ENCODE results near the gene PSORS1C2. TPM values are rescaled to one million over a fixed set of nuclear protein-coding genes. Genes with fewer than 3 reads are reported as not detected.

Gene PSORS1C2
- total RNA-seq, 1 donor from 2014 or later: not detected

DNA sequence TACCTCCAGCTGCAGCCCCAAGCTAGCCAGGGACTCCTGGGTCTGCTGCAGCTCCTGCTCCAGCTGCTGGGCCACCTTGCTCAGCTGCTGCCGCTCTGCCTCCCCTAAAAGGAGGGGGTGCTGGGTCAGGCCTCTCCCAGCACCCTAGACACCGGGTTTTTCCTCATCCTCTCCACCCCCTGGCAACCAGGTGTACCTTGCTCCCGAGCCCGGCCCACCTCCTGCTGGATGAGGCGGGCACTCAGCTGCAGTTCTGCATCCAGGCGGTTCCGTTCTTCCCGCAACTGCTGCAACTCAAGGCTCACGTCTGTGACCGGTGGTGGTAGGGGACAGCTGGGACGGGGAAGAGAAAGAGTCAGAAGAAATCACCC, 6.1 kb upstream of the PSORS1C2 start:
- no peak for DNase-seq (ENCODE audit: low spot score)
- intact Hi-C loops (cut with DNase I): no loop called here

DNA sequence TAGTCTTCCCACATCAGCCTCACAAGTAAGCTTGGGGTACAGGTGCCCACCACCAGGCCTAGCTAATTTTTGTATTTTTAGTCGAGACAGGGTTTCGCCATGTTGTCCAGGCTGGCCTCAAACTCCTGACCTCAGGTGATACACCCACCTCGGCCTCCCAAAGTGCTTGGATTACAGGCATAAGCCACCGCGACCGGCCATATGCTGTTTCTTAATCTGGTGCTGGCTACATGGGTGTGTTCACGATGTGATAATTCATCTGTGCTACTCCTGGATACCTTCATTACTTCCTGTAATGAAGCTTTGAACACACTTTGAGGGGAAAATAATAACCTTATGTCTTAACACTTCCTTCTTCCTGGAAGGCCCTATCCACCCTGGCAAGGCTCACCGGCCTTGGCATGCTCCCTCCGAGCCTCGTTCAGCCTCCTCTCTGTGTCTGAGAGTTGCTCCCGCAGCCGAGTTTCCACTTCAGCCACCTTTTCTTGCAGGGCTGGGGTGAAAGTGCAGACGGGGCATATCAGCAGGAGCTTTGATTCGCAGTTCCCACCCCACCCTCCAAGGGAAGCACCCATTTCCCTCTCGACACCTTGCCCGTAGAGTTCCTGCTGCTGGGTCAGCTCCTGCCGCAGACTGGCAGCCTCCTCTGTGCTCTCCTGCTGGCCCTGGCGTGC, 5.6 kb upstream of the PSORS1C2 start:
- intact Hi-C loops (cut with DNase I): no loop called here

GRCh38 chr6:31143148-31143547, 4.3 kb upstream of the PSORS1C2 start:
- DNase-seq (ENCODE audit: low spot score): peak; percentile 81
- intact Hi-C loops (cut with DNase I): no loop called here

More for the DNA sequence above, 5.6 kb upstream of the PSORS1C2 start:
- no peak for DNase-seq (ENCODE audit: low spot score)

GRCh38 chr6:31142361-31142761, 3.5 kb upstream of the PSORS1C2 start:
- intact Hi-C loops (cut with DNase I): no loop called here
- no peak for DNase-seq (ENCODE audit: low spot score)

DNA sequence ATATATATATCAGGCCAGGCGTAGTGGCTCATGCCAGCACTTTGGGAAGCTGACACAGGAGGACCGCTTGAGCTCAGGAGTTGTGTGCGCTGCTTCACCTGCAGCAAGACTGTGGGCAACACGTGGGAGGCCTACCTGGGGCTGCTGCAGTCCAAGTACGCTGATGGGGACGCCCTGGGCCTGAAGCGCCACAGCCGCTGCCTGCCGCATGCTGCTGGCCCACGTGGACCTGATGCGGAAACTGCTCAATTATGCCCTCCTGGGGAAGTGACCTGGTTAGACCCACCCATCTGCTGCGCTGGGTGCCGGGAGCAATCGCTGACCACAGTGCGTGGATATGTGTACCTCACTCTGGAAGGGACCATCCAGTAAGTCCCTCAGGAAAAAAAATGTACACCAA, 1.8 kb upstream of the PSORS1C2 start:
- intact Hi-C loops (cut with DNase I): no loop called here
- DNase-seq (ENCODE audit: low spot score): no peak

GRCh38 chr6:31139599-31139998, 733 bp upstream of the PSORS1C2 start:
- intact Hi-C loops (cut with DNase I): no loop called here
- no peak for DNase-seq (ENCODE audit: low spot score)

- intact Hi-C loops (cut with DNase I): loop anchor here (2.0 kb wide), 1 partner anchor 231 kb away; no protein-coding TSS in a partner anchor
Observed at GRCh38 chr6:31135710-31136109, 3.2 kb downstream of the PSORS1C2 start.

GRCh38 chr6:31132806-31133205, 6.1 kb downstream of the PSORS1C2 start:
- DNase-seq (ENCODE audit: low spot score): no peak
- intact Hi-C loops (cut with DNase I): no loop called here

More at GRCh38 chr6:31135710-31136109, 3.2 kb downstream of the PSORS1C2 start:
- no peak for DNase-seq (ENCODE audit: low spot score)

DNA sequence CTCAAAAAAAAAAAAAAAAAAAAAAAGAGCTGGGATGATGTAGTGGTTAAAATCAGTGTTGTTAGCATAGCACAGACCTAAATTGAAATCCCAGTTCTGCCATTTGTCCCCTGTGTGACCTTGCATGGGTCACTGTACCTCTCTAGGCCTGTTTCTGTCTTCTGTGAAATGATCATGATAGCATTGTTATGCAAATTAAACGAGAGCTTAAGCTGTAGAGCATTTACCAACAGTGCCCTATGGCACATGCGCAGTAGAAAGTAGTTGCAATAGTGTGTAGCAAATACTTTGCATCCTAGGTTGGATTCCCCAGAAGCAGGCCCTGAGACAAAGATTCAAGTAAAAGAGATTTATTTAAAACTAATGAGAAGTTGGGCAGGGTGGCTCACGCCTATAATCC, 7.3 kb downstream of the PSORS1C2 start:
- intact Hi-C loops (cut with DNase I): no loop called here
- no peak for DNase-seq (ENCODE audit: low spot score)

DNA sequence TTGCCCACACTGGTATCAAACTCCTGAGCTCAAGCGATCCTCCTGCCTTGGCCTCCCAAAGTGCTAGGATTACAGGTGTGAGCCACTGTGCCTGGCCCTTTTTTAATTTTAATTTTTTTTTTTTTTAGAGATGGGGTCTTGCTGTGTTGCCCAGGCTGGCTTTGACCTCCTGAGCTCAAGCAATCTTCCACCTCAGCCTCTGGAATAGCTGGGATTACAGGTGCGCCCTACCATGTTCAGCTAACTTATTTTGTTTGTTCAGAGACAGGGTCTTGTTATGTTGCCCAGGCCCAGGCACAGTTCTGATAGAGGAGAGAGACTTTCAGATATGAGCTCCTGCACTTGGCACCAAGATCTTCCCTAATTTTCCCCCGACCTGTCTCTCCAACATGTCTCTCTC, 8.1 kb downstream of the PSORS1C2 start:
- intact Hi-C loops (cut with DNase I): no loop called here

GRCh38 chr6:31129130-31129529, 9.7 kb downstream of the PSORS1C2 start:
- no peak for DNase-seq (ENCODE audit: low spot score)
- intact Hi-C loops (cut with DNase I): loop anchor here (5.0 kb wide), 1 partner anchor 37 kb away; no protein-coding TSS in a partner anchor

More for the DNA sequence above, 8.1 kb downstream of the PSORS1C2 start:
- no peak for DNase-seq (ENCODE audit: low spot score)

DNA sequence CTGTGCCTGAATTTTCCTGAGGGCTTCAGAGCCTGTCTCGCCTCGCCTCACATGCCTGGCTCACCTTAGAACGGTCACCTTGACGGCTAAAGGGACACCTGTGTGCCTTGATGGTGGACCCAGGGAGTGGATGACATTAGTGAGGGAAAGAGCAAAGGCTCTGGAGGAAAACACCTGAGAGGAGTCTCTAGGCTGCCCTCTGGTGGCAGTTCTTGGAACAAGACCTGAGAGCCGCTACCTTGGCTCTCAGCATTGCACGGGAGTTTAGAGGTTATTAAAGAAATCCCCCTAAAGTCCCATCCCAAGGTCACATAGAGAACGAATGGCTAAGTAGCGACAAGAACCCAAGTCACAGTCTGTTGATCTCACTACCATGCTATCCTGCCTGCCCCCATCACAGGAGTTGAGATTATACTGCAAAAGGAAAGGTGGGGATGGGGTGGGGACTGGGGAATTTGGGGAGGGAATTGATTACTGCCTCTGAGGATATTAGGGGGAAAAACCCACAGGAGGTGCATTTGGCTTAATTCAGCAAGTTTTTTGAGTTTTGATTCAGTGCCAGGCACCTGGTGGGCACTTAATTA, 10.7 kb downstream of the PSORS1C2 start:
- intact Hi-C loops (cut with DNase I): loop anchor here (5.0 kb wide), 1 partner anchor 36 kb away; no protein-coding TSS in a partner anchor
- DNase-seq (ENCODE audit: low spot score): no peak

GRCh38 chr6:31126396-31127175, 12.3 kb downstream of the PSORS1C2 start:
- intact Hi-C loops (cut with DNase I): loop anchor here (5.0 kb wide), 1 partner anchor 34 kb away; no protein-coding TSS in a partner anchor
- DNase-seq (ENCODE audit: low spot score): no peak

DNA sequence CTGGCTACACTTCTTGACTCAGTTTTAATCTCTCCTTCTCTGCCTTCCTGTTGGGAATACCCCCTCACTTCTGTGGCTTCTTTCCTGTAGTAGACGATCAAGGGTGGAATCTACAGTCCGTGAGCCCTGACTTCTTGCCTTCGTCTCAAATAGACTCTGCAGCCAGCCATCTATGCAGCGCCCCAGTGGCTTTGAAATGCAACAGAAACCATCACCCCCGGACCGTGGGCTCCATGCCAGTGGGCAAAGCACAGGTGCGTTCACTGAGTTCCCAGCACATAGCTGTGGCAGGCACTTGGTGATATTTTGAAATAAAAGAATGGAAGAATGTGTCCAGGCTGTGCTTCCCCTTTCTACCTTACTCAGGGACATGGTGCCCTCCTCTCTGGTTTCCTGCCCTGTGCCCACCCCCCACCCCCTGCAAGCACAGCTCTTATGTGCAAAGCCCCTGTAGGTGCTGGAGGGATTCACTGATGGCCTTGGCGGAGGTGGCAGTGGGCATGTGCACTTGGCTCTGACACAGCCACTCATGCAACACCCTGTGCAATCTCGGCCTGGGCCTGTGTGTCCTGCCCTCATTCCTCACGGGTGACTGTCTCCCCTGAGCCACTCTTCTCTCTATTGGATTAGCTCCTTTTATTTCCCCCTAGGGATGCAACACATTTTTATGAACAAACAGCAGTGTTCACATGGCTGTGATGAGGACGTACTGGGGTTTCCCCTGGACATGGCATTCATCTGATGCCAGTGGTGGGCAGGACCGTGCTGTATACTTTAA, 13.1 kb downstream of the PSORS1C2 start:
- DNase-seq (ENCODE audit: low spot score): no peak
- intact Hi-C loops (cut with DNase I): loop anchor here (5.0 kb wide), 1 partner anchor 33 kb away; no protein-coding TSS in a partner anchor

GRCh38 chr6:31125162-31125561, 13.7 kb downstream of the PSORS1C2 start:
- no peak for DNase-seq (ENCODE audit: low spot score)
- intact Hi-C loops (cut with DNase I): loop anchor here (5.0 kb wide), 1 partner anchor 33 kb away; no protein-coding TSS in a partner anchor

DNA sequence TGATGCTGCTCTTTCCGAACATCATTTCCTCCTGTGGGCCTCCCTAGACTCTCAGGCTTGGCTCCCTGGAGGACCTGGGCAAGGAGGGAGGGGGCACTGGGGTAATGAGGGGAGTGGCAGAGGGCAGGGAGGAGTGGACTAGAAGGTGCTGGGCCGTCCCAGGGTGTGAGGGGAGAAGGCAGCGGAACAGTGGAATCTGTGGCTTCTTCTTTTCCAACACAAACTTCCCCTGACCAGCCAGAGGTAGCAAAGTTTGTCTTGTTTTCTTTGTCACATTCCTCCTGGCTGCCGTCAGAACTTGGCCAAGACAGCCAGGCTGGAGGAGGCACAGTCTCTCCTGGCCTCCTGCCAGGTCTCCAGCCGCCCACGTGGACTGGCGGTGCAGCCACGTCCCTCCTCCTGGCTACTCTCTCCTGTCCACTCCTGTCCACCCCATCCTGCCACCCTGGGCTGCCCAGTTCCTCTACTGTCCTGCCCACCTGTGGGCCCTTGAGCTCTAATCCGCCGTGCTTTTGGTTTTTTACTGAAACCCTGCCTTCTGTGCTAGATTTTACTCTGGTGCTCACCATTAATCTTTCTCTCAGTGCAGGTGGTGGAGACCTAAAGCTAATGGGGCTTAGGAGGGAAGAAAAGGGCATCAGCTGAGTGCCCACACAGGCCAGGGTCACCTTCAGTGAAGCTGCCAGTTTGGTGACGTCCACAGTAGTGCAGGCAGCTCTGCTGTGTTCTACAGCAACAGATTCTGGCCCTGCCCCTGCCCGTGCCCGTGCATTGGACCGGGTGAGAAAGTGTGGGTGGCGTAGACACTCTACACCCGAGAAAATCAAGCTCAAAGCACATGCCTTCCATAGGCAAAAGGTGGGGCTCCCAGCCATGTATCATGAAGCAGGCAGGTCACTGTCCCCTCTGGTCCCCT, 15.8 kb downstream of the PSORS1C2 start:
- DNase-seq (ENCODE audit: low spot score): peak; percentile 91
- intact Hi-C loops (cut with DNase I): no loop called here

DNA sequence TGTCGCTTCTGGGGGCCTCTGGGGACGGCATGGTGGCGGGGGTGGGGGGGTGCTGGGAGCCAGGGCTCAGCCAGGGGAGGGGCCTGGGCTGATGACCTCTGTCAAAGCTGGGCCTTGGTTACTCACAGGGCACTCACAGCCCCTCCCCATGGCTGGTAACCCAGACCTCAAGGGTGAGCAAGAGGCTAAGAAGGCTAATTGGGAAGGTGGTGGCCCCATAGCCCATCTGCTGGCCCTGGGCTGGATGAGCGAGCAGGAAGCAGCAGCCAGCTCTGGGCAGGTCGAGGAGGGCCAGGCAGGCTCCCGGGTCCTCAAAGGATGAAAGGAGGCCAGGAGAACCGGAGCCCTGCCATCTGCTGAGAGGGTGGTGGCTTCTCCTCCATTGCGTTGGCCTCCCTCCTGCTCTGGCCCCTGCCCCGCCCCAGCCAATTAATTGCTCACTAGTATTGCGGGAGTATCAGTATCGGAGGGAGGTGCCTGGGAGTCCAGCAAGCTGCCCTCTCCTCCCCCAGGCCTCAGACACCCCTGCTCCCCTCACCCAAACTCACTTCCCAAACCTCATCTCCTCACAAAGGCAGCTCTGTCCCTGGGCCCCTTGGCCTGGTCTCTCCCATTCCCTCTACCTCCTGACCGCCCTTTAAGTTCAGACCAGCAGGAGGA, 17.6 kb downstream of the PSORS1C2 start:
- intact Hi-C loops (cut with DNase I): no loop called here
- peak; percentile 61 for DNase-seq (ENCODE audit: low spot score)

Data from cardiac septum (tissue), 1 donor.